KOPT-K1 (cell line): ENCODE measurements around the gene CNP.
A peak's percentile ranks its signal among the peaks of the same experiment; 100 is the strongest.
"Not testable (repeated sequence)": the region's sequence is repeated elsewhere in the genome, so short reads cannot be mapped to it uniquely, and the experiment has no call there.

Source experiments
- H3K27ac ChIP-seq: fragments of 200-600 bp; sonication (generic); 2 replicates; pipeline ENCODE4 v1.5.1; 2016; ENCODE audit warnings: antibody characterized with exemption, mild to moderate bottlenecking, low read depth, low read length; ENCODE audit not compliant: poor library complexity, severe bottlenecking
- H3K36me3 ChIP-seq: fragments of 200-600 bp; sonication (generic); 2 replicates; pipeline ENCODE4 v1.5.1; 2017; ENCODE audit warnings: antibody characterized with exemption, mild to moderate bottlenecking, low read length, moderate library complexity; ENCODE audit not compliant: insufficient read depth
- H3K9me3 ChIP-seq: fragments of 200-600 bp; sonication (generic); 2 replicates; pipeline ENCODE4 v1.5.1; 2017; ENCODE audit warnings: antibody characterized with exemption, low read length, mild to moderate bottlenecking; ENCODE audit not compliant: insufficient read depth, poor library complexity, severe bottlenecking

The CNP gene

GRCh38 chr17:42001729-42002128 is 35.1 kb downstream of the CNP start:
- H3K9me3 ChIP-seq = no peaks in the 10 kb centered on the region
- H3K36me3 ChIP-seq = peaks cover 75% of the 10 kb centered on the region
- H3K27ac ChIP-seq = no peak overlapping the region

DNA sequence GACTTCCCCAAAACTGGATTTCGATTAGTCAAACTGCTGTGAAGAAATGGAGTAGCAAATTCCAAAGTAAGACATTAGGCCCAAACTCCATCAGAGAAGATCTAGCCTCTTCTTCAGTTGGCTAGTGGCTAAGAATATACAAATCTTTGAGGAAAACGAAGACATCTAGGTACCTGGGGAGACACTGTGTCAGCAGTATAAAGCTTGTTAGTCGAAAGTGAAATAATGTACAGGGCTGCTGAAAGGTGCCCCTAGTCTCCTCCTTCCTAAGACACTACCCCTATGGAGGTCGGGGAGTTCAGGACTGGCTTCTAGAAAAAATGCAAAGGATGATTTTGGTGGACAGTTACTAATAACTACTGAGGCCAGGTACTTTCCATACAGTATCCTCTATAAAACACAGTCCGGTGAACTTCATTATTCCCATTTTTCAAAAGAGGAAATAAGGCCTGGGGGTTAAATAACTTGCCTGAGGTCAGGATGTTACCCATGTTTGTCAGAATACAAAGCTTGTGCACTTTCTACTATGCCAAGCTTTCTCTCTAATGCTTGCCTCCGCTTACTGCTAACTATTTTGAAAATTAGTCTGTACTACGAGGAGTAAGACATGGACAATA is 35.7 kb downstream of the CNP start:
- Histone ChIP-seq H3K27ac (no peak overlapping the region), H3K36me3 (peaks cover 70% of the 10 kb centered on the region), H3K9me3 (no peaks in the 10 kb centered on the region)

- H3K36me3 ChIP-seq = peaks cover 64% of the 10 kb centered on the region
These were observed 36.3 kb downstream of the CNP start for GRCh38 chr17:42002792-42003301.

GRCh38 chr17:42005166-42005565 is 38.6 kb downstream of the CNP start:
- Histone ChIP-seq H3K36me3 (peaks cover 57% of the 10 kb centered on the region), H3K9me3 (no peaks in the 10 kb centered on the region), H3K27ac (no peak overlapping the region)

More at GRCh38 chr17:42002792-42003301, 36.3 kb downstream of the CNP start:
- Histone ChIP-seq H3K9me3 (no peaks in the 10 kb centered on the region), H3K27ac (no peak overlapping the region)

- no peak overlapping the region for H3K27ac ChIP-seq
- H3K36me3 ChIP-seq = peaks cover 40% of the 10 kb centered on the region
These were observed 42.6 kb downstream of the CNP start for GRCh38 chr17:42009170-42009569.

DNA sequence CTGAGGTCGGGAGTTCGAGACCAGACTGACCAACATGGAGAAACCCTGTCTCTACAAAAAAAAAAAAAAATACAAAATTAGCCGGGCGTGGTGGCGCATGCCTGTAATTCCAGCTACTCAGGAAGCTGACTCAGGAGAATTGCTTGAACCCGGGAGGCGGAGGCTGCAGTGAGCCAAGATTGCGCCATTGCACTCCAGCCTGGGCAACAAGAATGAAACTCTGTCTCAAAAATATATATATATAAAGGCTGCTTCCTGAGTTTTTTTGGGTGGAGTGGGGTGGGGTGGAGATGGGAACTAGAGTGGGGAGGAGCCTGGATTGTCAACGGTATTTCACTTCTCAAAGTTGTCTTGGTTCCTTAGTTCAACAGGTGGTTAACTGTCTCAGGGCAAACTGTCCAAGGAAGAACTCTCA is 43.7 kb downstream of the CNP start:
- not testable (repeated sequence) for H3K9me3 ChIP-seq, H3K27ac ChIP-seq
- peaks cover 42% of the 10 kb centered on the region for H3K36me3 ChIP-seq

More at GRCh38 chr17:42009170-42009569, 42.6 kb downstream of the CNP start:
- no peaks in the 10 kb centered on the region for H3K9me3 ChIP-seq

GRCh38 chr17:42010898-42011516 is 44.4 kb downstream of the CNP start:
- H3K27ac ChIP-seq = no peak overlapping the region
- no peaks in the 10 kb centered on the region for H3K9me3 ChIP-seq
- peaks cover 44% of the 10 kb centered on the region for H3K36me3 ChIP-seq

GRCh38 chr17:42012363-42012762 is 45.8 kb downstream of the CNP start:
- H3K36me3 ChIP-seq = peaks cover 44% of the 10 kb centered on the region
- not testable (repeated sequence) for H3K27ac ChIP-seq, H3K9me3 ChIP-seq

GRCh38 chr17:42013740-42014139 is 47.1 kb downstream of the CNP start:
- H3K36me3 ChIP-seq = peaks cover 41% of the 10 kb centered on the region
- not testable (repeated sequence) for H3K27ac ChIP-seq

DNA sequence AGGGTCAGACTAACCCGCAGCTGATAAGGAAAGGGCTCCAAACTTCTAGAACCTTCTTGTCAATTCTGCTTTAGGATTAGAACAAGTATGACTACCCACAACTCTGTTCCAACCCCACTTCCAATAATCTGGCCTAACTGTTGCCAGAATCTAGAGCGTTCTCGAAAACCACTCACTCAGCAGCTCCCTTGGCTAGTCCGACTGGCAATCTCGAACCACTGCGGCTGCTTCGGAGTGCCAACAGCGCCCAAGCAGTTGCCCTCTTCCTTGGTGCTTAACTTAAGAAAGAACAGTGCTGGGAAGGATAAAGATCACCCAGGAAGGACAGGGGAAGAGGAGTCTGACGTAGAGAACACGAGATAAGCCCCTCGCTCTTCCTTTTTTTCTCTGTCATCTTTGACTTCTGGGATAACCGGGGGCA is 49.8 kb downstream of the CNP start:
- Histone ChIP-seq H3K36me3 (peaks cover 21% of the 10 kb centered on the region), H3K9me3 (no peaks in the 10 kb centered on the region), H3K27ac (peak overlapping the region; percentile 94)

More at GRCh38 chr17:42013740-42014139, 47.1 kb downstream of the CNP start:
- H3K9me3 ChIP-seq = not testable (repeated sequence)

GRCh38 chr17:42016941-42017865 is 50.6 kb downstream of the CNP start, which contains the start of gene DNAJC7:
DNAJC7 (minus strand) TSS chr17:42017439; CDS start chr17:42017416, 23 bp downstream.
- H3K27ac ChIP-seq = peak within 1 kb of the TSS; percentile 94
- peaks cover 21% of the 10 kb centered on the region for H3K36me3 ChIP-seq
- H3K9me3 ChIP-seq = no peaks in the 10 kb centered on the region

DNA sequence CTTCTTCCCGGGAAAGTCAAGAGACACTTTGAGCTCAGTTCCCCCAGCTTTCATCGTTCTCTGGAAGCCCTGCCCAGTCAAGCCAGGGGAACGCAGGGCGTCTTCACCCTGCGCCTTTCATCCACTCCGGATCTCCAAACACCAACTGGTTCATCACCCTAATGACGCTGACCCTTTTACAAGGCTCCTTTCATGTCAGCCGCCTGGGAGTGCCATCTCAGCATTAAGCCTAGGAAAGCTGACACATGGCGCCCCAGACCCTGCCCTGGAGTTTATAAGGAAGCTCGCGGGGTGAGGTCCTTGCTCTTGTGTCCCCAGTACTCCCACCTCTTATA is 51.2 kb downstream of the CNP start:
- H3K9me3 ChIP-seq = no peaks in the 10 kb centered on the region
- H3K27ac ChIP-seq = peak overlapping the region; percentile 94
- peaks cover 27% of the 10 kb centered on the region for H3K36me3 ChIP-seq

GRCh38 chr17:42018339-42018738 is 51.7 kb downstream of the CNP start:
- Histone ChIP-seq H3K27ac (peak overlapping the region; percentile 94), H3K36me3 (peaks cover 30% of the 10 kb centered on the region), H3K9me3 (no peaks in the 10 kb centered on the region)

DNA sequence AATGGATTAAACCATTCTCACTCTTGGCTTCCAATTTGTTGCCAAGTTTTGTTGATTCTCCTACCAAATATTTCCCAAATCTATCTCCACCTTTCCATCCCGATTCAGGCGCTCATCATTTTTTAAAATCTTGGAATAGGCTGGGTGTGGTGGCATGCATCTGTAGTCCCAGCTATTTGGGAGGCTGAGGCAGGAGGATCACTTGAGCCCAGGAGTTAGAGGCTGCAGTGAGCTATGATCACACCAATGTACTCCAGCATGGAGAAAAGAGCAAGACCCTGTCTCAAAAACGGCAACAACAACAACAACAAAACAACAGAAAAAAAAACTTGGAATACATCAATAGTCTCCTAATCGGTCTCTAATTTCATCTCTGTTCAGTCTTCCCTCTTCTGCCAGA is 52.4 kb downstream of the CNP start:
- Histone ChIP-seq H3K36me3 (peaks cover 32% of the 10 kb centered on the region), H3K27ac (no peak overlapping the region), H3K9me3 (no peaks in the 10 kb centered on the region)
